ENCODE data around the gene GDF11. TPM values are rescaled to one million over a fixed set of nuclear protein-coding genes. Genes with fewer than 3 reads are reported as not detected.
A peak's percentile ranks its signal among the peaks of the same experiment; 100 is the strongest.

GDF11 gene
- total RNA-seq, 1 donor from 2014 or later = 1.4 TPM

GRCh38 chr12:55789893-55790292, 47.0 kb downstream of the GDF11 start:
- no peak for DNase-seq (ENCODE audit: low read depth in 2 of 2)

- no peak for DNase-seq (ENCODE audit: low read depth in 2 of 2)
Measured at GRCh38 chr12:55795950-55796349, 53.0 kb downstream of the GDF11 start.

- DNase-seq (ENCODE audit: low read depth in 2 of 2) = peak; percentile 62 to 73
Measured at GRCh38 chr12:55797068-55797467, 54.1 kb downstream of the GDF11 start.

GRCh38 chr12:55797550-55797949, 54.6 kb downstream of the GDF11 start:
- no peak for DNase-seq (ENCODE audit: low read depth in 2 of 2)

Other genes starting within 250 kb of the GDF11 start
- gene OR6C4, start 193.5 kb upstream of the GDF11 start, total RNA-seq = not detected in 2 replicates
- not detected in 2 replicates for gene OR2AP1, start 170.7 kb upstream of the GDF11 start, total RNA-seq
- gene OR10P1, start 106.2 kb upstream of the GDF11 start, total RNA-seq = not detected in 2 replicates
- gene ITGA7, start 35.2 kb upstream of the GDF11 start, total RNA-seq = under 0.01 and 0.20 TPM in 2 replicates
- 57.1 and 65.3 TPM in 2 replicates for gene BLOC1S1, start 27.1 kb upstream of the GDF11 start, total RNA-seq
- 0.40 and 0.65 TPM in 2 replicates for gene RDH5, start 22.7 kb upstream of the GDF11 start, total RNA-seq
- gene CD63, start 14.1 kb upstream of the GDF11 start, total RNA-seq = 1,160 and 1,633 TPM in 2 replicates
- 74.0 and 95.0 TPM in 2 replicates for gene SARNP, start 74.6 kb downstream of the GDF11 start, total RNA-seq
- 22.7 and 30.6 TPM in 2 replicates for gene ORMDL2, start 74.9 kb downstream of the GDF11 start, total RNA-seq
- gene DNAJC14, start 86.5 kb downstream of the GDF11 start, total RNA-seq = 33.6 and 53.8 TPM in 2 replicates
- 0.22 and 0.40 TPM in 2 replicates for gene MMP19, start 99.8 kb downstream of the GDF11 start, total RNA-seq
- gene PYM1, start 184.8 kb downstream of the GDF11 start, total RNA-seq = 25.1 and 26.8 TPM in 2 replicates
- 9.5 and 12.9 TPM in 2 replicates for gene DGKA, start 188.0 kb downstream of the GDF11 start, total RNA-seq
- 0.20 and 0.22 TPM in 2 replicates for gene PMEL, start 222.9 kb downstream of the GDF11 start, total RNA-seq
- gene CDK2, start 223.7 kb downstream of the GDF11 start, total RNA-seq = 18.1 and 20.8 TPM in 2 replicates
- 25.3 and 32.5 TPM in 2 replicates for gene RAB5B, start 231.0 kb downstream of the GDF11 start, total RNA-seq